ENCODE results near the gene GLIS2.

The GLIS2 gene

GRCh38 chr16:4298761-4299522 is 16.9 kb upstream of the GLIS2 start:
- peak; percentile 71 for DNase-seq

DNA sequence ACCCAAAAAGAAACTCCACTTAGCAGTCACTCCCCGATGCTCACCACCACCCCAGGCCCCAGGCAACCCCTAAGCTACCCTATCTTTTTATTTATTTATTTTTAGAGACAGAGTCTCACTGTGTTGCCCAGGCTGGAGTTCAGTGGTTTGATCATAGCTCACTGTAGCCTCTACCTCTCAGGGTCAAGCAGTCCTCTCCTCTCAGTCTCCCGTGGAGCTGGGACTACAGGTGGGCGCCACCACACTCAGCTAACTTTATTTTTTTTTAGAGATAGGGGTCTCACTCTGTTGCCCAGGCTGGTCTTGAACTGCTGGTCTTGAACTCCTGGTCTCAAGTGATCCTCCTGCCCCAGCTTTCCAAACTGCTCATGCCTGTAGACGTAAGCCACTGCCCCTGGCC is 14.7 kb upstream of the GLIS2 start:
- no peak for DNase-seq

DNA sequence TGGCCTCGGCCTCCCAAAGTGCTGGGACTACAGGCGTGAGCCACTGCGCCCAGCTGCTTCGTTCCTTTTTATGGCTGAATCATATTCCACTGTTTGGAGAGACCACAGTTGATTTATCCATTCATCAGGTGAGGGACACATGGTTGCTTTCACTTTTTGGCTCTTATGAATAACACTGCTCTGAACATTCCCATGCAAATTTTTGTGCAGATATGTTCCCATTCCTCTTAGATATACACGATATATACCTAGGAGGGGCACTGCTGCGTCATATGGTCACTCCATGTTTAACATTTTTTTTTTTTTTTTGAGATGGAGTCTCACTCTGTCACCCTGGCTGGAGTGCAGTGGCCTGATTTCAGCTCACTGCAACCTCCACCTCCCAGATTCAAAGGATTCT is 13.9 kb upstream of the GLIS2 start:
- DNase-seq = no peak

DNA sequence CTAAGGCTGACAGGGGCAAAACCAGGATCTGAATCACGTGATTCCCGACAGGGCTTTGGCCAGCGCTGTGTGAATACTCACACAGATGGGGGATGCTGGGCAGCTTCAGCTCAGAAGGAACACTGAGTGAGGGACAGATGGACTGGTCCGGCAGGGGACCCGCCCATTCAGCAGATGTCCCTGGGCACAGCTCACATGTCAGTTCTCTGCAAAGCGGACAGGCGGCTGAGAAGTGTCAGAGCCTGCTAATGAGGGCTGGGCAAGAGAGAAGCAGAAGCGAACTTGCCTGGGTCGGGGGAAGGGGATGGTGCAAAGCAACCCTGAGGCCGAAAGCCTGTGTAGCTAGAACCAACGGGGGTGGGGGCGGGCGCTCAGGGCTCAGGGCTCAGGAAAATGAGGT is 11.9 kb upstream of the GLIS2 start:
- DNase-seq = no peak

GRCh38 chr16:4306470-4307214 is 9.2 kb upstream of the GLIS2 start:
- peak; percentile 67 for DNase-seq

DNA sequence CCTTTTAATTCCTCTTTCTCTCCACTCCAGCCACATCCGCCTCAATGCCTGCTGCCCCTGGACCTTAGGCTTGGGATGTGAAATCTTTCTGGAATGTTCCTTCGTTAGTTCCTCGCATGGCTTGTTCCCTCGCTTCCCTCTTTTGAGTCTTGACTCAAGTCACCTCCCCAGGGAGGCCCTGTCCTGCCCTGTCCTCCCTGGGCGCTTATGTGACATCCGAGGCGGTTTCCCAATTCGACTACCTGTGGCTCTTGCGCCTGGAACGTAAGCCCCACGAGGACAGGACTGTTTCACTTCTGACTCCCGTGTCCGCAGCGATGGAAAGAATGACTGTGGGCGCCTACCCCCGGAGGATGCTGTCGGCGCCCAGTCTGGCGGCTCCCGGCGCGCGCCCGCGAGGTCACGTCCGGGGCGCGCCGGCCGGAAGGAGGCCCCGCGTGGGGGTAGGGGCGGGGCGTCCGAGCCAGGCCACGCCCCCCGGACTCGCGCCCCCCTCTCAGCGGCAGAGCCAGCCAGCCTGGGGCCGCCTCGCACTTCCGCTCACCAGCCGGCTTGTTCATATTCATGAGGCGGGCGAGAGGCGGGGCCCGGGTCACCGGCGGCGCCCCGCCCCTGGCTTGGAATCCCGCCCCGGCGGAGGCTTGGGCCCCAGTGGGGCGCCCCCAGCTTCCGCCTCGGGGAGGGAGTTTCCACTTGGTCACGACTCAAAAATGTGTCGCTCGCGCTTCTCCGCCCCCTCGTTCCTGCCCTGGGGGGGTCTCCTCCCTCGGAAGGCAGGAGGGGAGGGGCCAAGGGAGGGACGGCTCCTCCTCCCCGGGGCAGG is 8.4 kb upstream of the GLIS2 start:
- DNase-seq = peak; percentile 75

DNA sequence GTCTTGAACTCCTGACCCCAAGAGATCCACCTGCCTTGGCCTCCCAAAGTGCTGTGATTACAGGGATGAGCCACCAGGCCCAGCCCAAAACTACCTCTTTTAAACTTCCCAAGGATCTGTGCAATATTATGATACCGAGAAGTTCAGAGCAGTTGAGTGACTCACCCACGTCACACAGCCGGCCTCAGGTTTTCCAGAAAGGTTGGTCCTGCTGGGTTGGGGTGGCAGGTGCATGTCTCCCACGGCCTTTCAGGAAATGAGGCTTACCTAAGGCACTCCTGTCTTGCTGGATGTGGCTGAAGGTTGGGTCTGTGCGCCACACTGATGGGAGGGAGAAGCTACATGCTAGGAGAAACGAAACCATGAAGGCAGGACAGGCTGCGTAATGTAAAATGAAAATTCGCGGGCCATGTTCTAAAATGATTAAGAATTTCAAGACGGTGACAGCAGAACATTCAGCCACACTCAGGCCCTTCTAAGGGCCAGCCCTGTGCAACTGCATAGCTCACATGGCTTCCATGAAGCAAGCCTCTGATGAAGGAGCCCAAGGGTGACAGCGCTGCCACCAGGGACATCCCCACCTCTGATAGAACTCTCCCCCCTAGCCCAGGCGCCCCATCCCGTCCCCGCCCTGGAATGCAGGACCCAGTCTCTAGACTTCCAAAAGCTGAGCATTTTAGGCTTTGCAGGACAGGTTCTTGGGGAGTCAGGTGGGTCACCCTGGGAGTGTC is 6.6 kb upstream of the GLIS2 start:
- DNase-seq = no peak

GRCh38 chr16:4309833-4310266 is 6.0 kb upstream of the GLIS2 start:
- DNase-seq = no peak

DNA sequence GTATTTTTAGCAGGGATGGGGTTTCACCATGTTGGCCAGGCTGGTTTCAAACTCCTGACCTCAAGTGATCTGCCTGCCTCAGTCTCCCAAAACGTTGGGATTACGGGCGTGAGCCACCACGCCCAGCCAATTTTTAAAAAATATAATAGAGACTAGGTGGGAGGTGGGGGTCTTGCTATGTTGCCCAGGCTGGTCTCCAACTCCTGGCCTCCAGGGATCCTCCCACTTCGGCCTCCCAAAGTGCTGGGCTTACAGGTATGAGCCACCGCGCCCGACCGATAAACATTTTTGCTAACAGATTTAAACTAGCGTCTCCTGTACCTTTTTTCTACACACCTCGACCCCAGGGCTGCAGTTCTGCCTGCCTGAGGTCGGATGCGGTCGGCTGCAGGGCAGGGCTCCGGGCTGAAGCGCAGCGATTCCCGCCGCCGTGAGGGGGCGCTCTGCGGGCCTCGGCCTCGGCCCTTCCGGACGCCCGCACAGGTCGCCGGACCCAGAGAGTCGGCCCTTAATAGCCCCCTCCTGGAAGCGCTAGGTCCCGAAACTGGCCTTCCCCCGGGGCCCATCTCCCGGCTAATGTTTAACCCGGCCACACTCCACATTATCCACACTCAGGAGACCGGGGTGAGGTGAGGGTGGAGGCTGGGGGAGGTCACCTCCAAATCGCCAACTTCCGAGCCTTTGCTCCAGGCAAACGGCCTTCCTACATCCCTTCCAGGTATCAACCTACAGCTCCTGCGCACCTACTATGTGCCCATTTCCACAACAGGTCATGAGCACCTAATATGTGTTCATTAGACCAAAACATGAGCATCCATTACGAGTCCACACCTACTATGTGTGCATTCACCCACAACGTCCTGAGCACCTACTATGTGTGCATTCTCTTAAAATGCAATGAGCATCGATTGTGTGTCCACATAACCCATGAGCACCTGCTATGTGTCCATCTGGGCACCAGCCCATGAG is 2.0 kb upstream of the GLIS2 start:
- no peak for DNase-seq

DNA sequence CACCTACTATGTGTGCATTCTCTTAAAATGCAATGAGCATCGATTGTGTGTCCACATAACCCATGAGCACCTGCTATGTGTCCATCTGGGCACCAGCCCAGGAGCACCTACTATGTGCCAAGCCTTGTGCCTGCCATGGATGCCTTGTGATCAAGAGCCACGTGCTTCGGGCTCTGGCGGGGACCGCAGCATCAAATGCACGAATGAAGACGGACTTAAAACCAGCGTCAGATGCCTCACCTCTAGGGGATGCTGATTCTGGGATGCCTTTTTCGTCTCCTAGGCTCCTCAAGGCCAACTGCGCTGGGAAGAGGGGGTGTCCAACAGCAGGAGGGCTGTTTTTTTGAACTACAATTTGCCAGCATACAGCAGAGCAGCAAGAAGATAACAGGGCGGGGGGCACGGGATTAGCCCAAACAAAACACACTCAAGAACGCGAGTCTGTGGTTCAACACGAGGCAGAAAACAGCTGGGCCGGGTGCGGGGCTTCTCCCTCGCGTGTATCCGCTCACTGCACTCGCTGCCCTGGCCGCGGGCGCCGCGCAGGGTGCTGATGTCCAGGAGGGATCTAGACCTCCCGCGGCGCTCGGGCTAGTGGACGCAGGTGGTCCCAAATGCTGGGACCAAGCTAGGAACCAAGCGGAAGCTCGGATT is 1.2 kb upstream of the GLIS2 start:
- no peak for DNase-seq

- no peak for DNase-seq
These were observed 419 bp downstream of the GLIS2 start for GRCh38 chr16:4316108-4316863.

GRCh38 chr16:4316864-4317531 is 1.1 kb downstream of the GLIS2 start:
- DNase-seq = peak; percentile 25

- DNase-seq = no peak
These were observed 1.9 kb downstream of the GLIS2 start for GRCh38 chr16:4317532-4318450.

- no peak for DNase-seq
These were observed 2.6 kb downstream of the GLIS2 start for GRCh38 chr16:4318451-4318910.

DNA sequence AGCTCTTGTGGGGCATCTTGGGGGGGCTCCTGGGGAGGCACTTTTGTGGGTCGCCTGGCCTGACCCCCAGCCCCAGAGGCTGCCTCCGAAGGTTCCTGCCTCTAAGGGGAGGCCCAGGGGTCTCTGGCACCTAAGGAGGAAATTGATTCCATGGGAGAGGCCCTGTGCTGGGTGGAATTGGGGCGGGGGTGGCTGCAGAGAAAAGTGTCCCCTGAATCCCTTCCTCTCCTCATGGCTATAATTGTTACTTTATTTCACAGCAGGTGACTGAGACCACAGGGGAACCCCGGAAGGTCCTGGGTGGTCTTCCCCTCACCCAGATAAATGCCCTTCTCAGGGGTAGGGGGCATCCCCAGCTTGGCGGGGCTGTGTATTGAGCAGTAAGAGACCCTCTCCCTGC is 3.1 kb downstream of the GLIS2 start:
- no peak for DNase-seq

DNA sequence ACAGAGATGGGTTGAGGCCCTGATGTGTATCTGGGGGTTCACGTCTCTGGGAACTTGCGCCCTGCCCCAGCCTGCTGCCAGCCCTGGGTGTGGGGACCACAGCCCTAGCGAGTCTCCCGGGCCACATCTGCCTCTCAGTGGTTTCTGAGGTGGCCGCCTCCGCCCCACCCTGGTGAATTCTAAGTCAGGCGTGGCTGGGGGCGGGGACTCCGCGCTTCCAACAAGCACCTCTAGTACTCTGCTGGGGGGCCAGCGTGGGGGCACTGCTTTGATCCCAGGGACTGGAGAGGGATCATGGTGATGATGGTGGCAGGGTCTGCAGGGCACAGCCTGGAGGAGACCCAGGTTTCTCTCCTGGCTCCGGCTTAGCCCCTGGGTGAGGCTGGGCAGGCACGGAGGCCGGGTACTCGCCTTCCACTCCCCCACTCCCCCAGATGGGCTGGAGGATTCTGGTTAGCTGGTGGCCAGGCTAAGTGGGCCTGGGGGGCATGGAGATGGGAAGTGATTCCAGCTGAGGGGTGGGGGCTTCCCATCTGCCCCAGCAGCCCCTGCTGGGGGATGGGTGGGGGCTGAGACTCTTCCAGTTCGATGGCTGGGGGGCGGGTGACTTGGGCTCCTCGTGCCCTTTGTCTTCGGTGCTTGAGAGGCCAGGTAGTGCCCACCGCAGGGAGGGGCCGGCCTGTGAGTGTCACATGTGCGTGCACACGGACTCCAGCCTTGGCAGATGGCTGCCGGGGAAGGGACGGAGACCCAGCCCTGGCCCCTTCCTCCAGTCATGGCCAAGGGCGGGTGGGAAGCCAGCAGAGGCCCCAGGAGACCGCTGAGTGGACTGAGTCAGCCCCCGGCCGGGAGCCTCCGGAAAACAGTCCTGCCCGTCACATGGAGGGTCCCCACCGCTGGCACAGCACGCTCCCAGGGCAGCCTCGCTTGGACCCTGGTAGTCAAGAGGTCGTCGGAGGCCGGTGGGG is 3.9 kb downstream of the GLIS2 start:
- no peak for DNase-seq

DNA sequence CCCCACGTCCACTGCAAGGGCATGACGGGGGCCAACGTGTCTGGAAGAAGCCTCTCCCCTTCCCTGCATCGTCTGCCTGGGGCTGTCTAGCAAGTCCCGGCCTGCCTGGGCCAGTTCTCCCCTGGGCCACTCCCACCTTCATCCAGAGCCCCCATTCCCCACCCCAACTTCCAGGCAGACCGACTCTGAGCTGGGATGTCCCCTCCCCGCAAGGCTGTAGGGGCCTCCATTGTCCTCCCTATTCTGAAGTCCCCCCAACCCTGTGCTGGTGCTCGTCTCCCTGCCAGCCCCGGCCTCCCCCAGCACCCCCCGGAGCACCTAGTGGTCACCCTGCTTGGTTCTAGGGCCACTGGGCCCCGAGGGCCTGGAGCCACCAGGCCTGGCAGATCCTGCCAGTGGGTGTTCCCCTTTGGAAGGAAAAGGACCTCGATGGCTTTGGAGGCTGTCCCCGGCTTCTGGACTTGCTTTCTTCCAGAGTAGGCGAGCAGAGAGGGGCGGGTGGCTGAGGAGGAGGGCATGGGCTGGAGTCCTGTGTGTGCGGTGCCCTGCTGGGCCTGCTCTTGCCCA is 4.8 kb downstream of the GLIS2 start:
- DNase-seq = no peak

Measured in NCI-H2171 (cell line).